H9 (cell line): ENCODE results near the gene ATAD2B. TPM values are rescaled to one million over a fixed set of nuclear protein-coding genes. Genes with fewer than 3 reads are reported as not detected.

Experiments
- DNase-seq: peaks from one replicate; pipeline ENCODE4 v3.0.0-alpha.2; 2017
- H2AFZ ChIP-seq: one replicate; pipeline ENCODE4 v1.6.1; 2013; ENCODE audit warnings: mild to moderate bottlenecking, low read length, control low read depth, moderate library complexity
- H2AK5ac ChIP-seq: 2 replicates; pipeline ENCODE4 v1.6.1; 2013; ENCODE audit warnings: low read length, control low read depth, mixed read lengths; ENCODE audit not compliant: insufficient read length
- H2BK120ac ChIP-seq: one replicate; pipeline ENCODE4 v1.6.1; 2013; ENCODE audit warnings: low read depth, mild to moderate bottlenecking, low read length, control low read depth, inconsistent platforms; ENCODE audit not compliant: poor library complexity, severe bottlenecking
- H2BK12ac ChIP-seq: 2 replicates; pipeline ENCODE4 v1.6.1; 2013; ENCODE audit warnings: low read length, control low read depth, mixed read lengths, low read depth; ENCODE audit not compliant: insufficient read length
- H2BK15ac ChIP-seq: 2 replicates; pipeline ENCODE4 v1.6.1; 2013; ENCODE audit warnings: low read depth, low read length, control low read depth
- H2BK20ac ChIP-seq: one replicate; pipeline ENCODE4 v1.6.1; 2013; ENCODE audit warnings: low read depth, mild to moderate bottlenecking, low read length, control low read depth, inconsistent platforms; ENCODE audit not compliant: poor library complexity, severe bottlenecking
- H2BK5ac ChIP-seq: 2 replicates; pipeline ENCODE4 v1.6.1; 2013; ENCODE audit warnings: low read length, control low read depth, mixed read lengths; ENCODE audit not compliant: insufficient read length
- H3K14ac ChIP-seq: 2 replicates; pipeline ENCODE4 v1.6.1; 2013; ENCODE audit warnings: low read length, control low read depth; ENCODE audit not compliant: insufficient read depth
- H3K18ac ChIP-seq: 2 replicates; pipeline ENCODE4 v1.6.1; 2013; ENCODE audit warnings: low read depth, mild to moderate bottlenecking, mixed read lengths, low read length, control low read depth; ENCODE audit not compliant: insufficient read length
- H3K23ac ChIP-seq: 2 replicates; pipeline ENCODE4 v1.6.1; 2013; ENCODE audit warnings: low read length, control low read depth, mixed read lengths, low read depth; ENCODE audit not compliant: insufficient read length
- H3K23me2 ChIP-seq: 2 replicates; pipeline ENCODE4 v1.6.1; 2013; ENCODE audit warnings: low read depth, mild to moderate bottlenecking, mixed read lengths, low read length, control low read depth; ENCODE audit not compliant: insufficient read length, poor library complexity, severe bottlenecking
- H3K27ac ChIP-seq: 2 replicates; pipeline ENCODE4 v1.5.1; 2013; ENCODE audit warnings: low read length, control low read depth, mixed read lengths, low read depth; ENCODE audit not compliant: insufficient read length
- H3K27me3 ChIP-seq: 2 replicates; pipeline ENCODE4 v1.6.1; 2013; ENCODE audit warnings: low read length, control low read depth, inconsistent platforms; ENCODE audit not compliant: insufficient read depth
- H3K4ac ChIP-seq: 2 replicates; pipeline ENCODE4 v1.6.1; 2013; ENCODE audit warnings: low read depth, mild to moderate bottlenecking, control low read depth, inconsistent platforms, low read length, moderate library complexity
- H3K4me1 ChIP-seq: 2 replicates; pipeline ENCODE4 v1.6.1; 2013; ENCODE audit warnings: low read length, control low read depth, inconsistent platforms; ENCODE audit not compliant: insufficient read depth
- H3K4me2 ChIP-seq: 2 replicates; pipeline ENCODE4 v1.6.1; 2013; ENCODE audit warnings: low read length, control low read depth, mixed read lengths; ENCODE audit not compliant: insufficient read length, insufficient read depth
- H3K56ac ChIP-seq: 2 replicates; pipeline ENCODE4 v1.6.1; 2013; ENCODE audit warnings: low read depth, mild to moderate bottlenecking, mixed read lengths, low read length, control low read depth; ENCODE audit not compliant: insufficient read length
- H3K79me1 ChIP-seq: 2 replicates; pipeline ENCODE4 v1.6.1; 2013; ENCODE audit warnings: low read depth, mild to moderate bottlenecking, moderate library complexity, low read length, control low read depth, inconsistent platforms; ENCODE audit not compliant: insufficient read depth, poor library complexity, severe bottlenecking
- H3K79me2 ChIP-seq: 2 replicates; pipeline ENCODE4 v1.6.1; 2013; ENCODE audit warnings: low read length, control low read depth, inconsistent platforms; ENCODE audit not compliant: insufficient read depth
- H3K9ac ChIP-seq: 2 replicates; pipeline ENCODE4 v1.6.1; 2013; ENCODE audit warnings: low read length, control low read depth, mixed read lengths; ENCODE audit not compliant: insufficient read length; ENCODE audit errors: extremely low read depth
- H3K9me3 ChIP-seq: one replicate; pipeline ENCODE4 v1.6.1; 2013; ENCODE audit warnings: low read depth, low read length, inconsistent platforms; ENCODE audit not compliant: control insufficient read depth
- H3T11ph ChIP-seq: one replicate; pipeline ENCODE4 v1.6.1; 2013; ENCODE audit warnings: mild to moderate bottlenecking, low read length, control low read depth, inconsistent platforms
- H4K20me1 ChIP-seq: one replicate; pipeline ENCODE4 v1.6.1; 2013; ENCODE audit not compliant: control insufficient read depth, insufficient read length, insufficient read depth
- H4K5ac ChIP-seq: 2 replicates; pipeline ENCODE4 v1.6.1; 2013; ENCODE audit warnings: low read depth, mild to moderate bottlenecking, mixed read lengths, low read length, control low read depth; ENCODE audit not compliant: insufficient read length
- H4K8ac ChIP-seq: replicated peaks from 2 replicates; pipeline ENCODE4 v1.6.1; 2013; ENCODE audit warnings: low read length, control low read depth, mixed read lengths, low read depth; ENCODE audit not compliant: insufficient read length
- H4K91ac ChIP-seq: 2 replicates; pipeline ENCODE4 v1.6.1; 2013; ENCODE audit warnings: low read depth, mild to moderate bottlenecking, moderate library complexity, mixed read lengths, low read length, control low read depth; ENCODE audit not compliant: insufficient read length
- H3K27ac Mint-ChIP-seq, 3 experiments: 2 replicates in 2 of 3; 3 replicates in 1 of 3; pipeline ENCODE4 v1.8.0; 2020 to 2021; ENCODE audit warnings: mixed read lengths in 3 of 3, mild to moderate bottlenecking in 1 of 3, moderate library complexity in 1 of 3
- H3K27me3 Mint-ChIP-seq: 2 replicates; pipeline ENCODE4 v1.8.0; 2021; ENCODE audit warnings: low read depth, mild to moderate bottlenecking, moderate library complexity, mixed read lengths
- H3K36me3 Mint-ChIP-seq, 3 experiments: 2 replicates in 2 of 3; 3 replicates in 1 of 3; pipeline ENCODE4 v1.8.0; 2020 to 2021; ENCODE audit warnings: low read depth in 3 of 3, mixed read lengths in 3 of 3; ENCODE audit not compliant: insufficient read depth in 1 of 3
- H3K4me1 Mint-ChIP-seq, 2 experiments: 2 replicates each; pipeline ENCODE4 v1.8.0; 2020; ENCODE audit warnings: mixed read lengths in 2 of 2
- H3K4me3 Mint-ChIP-seq, 2 experiments: 2 replicates in 1 of 2; 3 replicates in 1 of 2; pipeline ENCODE4 v1.8.0; 2020 to 2021; ENCODE audit warnings: mild to moderate bottlenecking in 2 of 2, mixed read lengths in 2 of 2, moderate library complexity in 1 of 2
- H3K9me3 Mint-ChIP-seq, 2 experiments: 2 replicates in 1 of 2; 3 replicates in 1 of 2; pipeline ENCODE4 v1.8.0; 2020; ENCODE audit warnings: mild to moderate bottlenecking in 2 of 2, mixed read lengths in 2 of 2, moderate library complexity in 1 of 2
- CTCF ChIP-seq: fragments of 200-600 bp; sonication (generic); conservative IDR thresholded peaks from 3 replicates; pipeline ENCODE4 v1.8.0; 2021; ENCODE audit warnings: antibody characterized with exemption, mild to moderate bottlenecking
- WGBS: extraction: QIAGEN DNeasy Blood & Tissue Kit; methylation state at CpG from one replicate; pipeline ENCODE4 v1.1.7; 2013; ENCODE audit warnings: missing lambda C conversion rate, low lambda C conversion rate, mixed read lengths; ENCODE audit not compliant: insufficient read length; ENCODE audit errors: extremely low coverage; 5-methylcytosine and 5-hydroxymethylcytosine counted together
- total RNA-seq: library from RNA; stranded (reverse); gene quantifications from 2 replicates; pipeline ENCODE4 v1.2.1, GENCODE V29; 2021

Gene ATAD2B
- total RNA-seq, 1 experiment from 2014 or later = 21.4 TPM

- Histone ChIP-seq H4K91ac (no peak overlapping the region), H3K56ac (no peak overlapping the region), H4K5ac (no peak overlapping the region), H3K27me3 (no peaks in the 10 kb centered on the region), H2BK120ac (no peak overlapping the region), H2BK12ac (no peak overlapping the region), H3K4me2 (no peak overlapping the region), H3T11ph (no peak overlapping the region), H2AFZ (no peak overlapping the region), H3K18ac (no peak overlapping the region), H3K9ac (no peak overlapping the region), H3K4me1 (no peaks in the 10 kb centered on the region), H3K23ac (no peak overlapping the region), H4K8ac (no peak overlapping the region), H2BK15ac (no peak overlapping the region), H3K23me2 (no peaks in the 10 kb centered on the region), H2BK20ac (no peak overlapping the region), H2AK5ac (no peak overlapping the region), H3K14ac (no peak overlapping the region), H3K9me3 (no peaks in the 10 kb centered on the region), H3K79me2 (no peaks in the 10 kb centered on the region), H3K27ac (no peak overlapping the region), H3K79me1 (no peaks in the 10 kb centered on the region), H4K20me1 (no peaks in the 10 kb centered on the region), H3K4ac (no peak overlapping the region), H2BK5ac (no peak overlapping the region)
- no peak for DNase-seq
- no peak overlapping the region for H3K4me3 Mint-ChIP-seq
- H3K27me3 Mint-ChIP-seq = no peaks in the 10 kb centered on the region
- H3K9me3 Mint-ChIP-seq = no peaks in the 10 kb centered on the region
- H3K4me1 Mint-ChIP-seq = peaks cover 5 to 8% of the 10 kb centered on the region in 2 experiments; a peak in 3 of 4 replicates
- TF ChIP-seq CTCF = no peak
- H3K36me3 Mint-ChIP-seq = peaks cover 2 to 15% (median 9%) of the 10 kb centered on the region in 3 experiments; a peak in 5 of 7 replicates
- no CpG with 5 or more reads among the region's 3 CpGs for WGBS
- no peak overlapping the region for H3K27ac Mint-ChIP-seq
Measured at GRCh38 chr2:23762141-23762540, 164.8 kb downstream of the ATAD2B start.
